Activated T-cell treated with anti-CD3 and anti-CD28 coated beads for 24 hours (primary cell): ENCODE data around the gene ICA1.
"Not testable (repeated sequence)": the region's sequence is repeated elsewhere in the genome, so short reads cannot be mapped to it uniquely, and the experiment has no call there.

Experiments used
- DNase-seq: peaks from one replicate; pipeline ENCODE4 v3.0.0-alpha.2; 2020; ENCODE audit warnings: low read depth

ICA1 gene

GRCh38 chr7:8260871-8261694 lies 884 bp downstream of the ICA1 start:
- DNase-seq: no peak

GRCh38 chr7:8259586-8260222 lies 2.3 kb downstream of the ICA1 start:
- no peak for DNase-seq

- DNase-seq: no peak
Observed at GRCh38 chr7:8258734-8259133, 3.2 kb downstream of the ICA1 start.

GRCh38 chr7:8258166-8258565 lies 3.8 kb downstream of the ICA1 start:
- no peak for DNase-seq

- no peak for DNase-seq
Observed at GRCh38 chr7:8255680-8256655, 6.0 kb downstream of the ICA1 start.

- DNase-seq: no peak
Observed at GRCh38 chr7:8254667-8255066, 7.3 kb downstream of the ICA1 start.

GRCh38 chr7:8254215-8254614 lies 7.8 kb downstream of the ICA1 start:
- no peak for DNase-seq

GRCh38 chr7:8251195-8251594 lies 10.8 kb downstream of the ICA1 start:
- DNase-seq: no peak

GRCh38 chr7:8250547-8250946 lies 11.4 kb downstream of the ICA1 start:
- DNase-seq: no peak

GRCh38 chr7:8249121-8249520 lies 12.8 kb downstream of the ICA1 start:
- DNase-seq: no peak

- no peak for DNase-seq
Observed at GRCh38 chr7:8246020-8246419, 15.9 kb downstream of the ICA1 start.

- not testable (repeated sequence) for DNase-seq
Observed at GRCh38 chr7:8245032-8245431, 16.9 kb downstream of the ICA1 start.

- not testable (repeated sequence) for DNase-seq
Observed at GRCh38 chr7:8243059-8243458, 18.9 kb downstream of the ICA1 start.

- DNase-seq: not testable (repeated sequence)
Observed at GRCh38 chr7:8239702-8240362, 22.1 kb downstream of the ICA1 start.

GRCh38 chr7:8236780-8237407 lies 25.1 kb downstream of the ICA1 start:
- no peak for DNase-seq

- no peak for DNase-seq
Observed at GRCh38 chr7:8232999-8233847, 28.7 kb downstream of the ICA1 start.

- DNase-seq: no peak
Observed at GRCh38 chr7:8229927-8230326, 32.0 kb downstream of the ICA1 start.

GRCh38 chr7:8228766-8229674 lies 32.9 kb downstream of the ICA1 start:
- DNase-seq: no peak

- DNase-seq: no peak
Observed at GRCh38 chr7:8228068-8228467, 33.9 kb downstream of the ICA1 start.
